Naive thymus-derived CD4-positive, alpha-beta T cell (primary cell): ENCODE data around the gene NTNG1. TPM values are rescaled to one million over a fixed set of nuclear protein-coding genes. Genes with fewer than 3 reads are reported as not detected.
"Not testable (repeated sequence)": the region's sequence is repeated elsewhere in the genome, so short reads cannot be mapped to it uniquely, and the experiment has no call there.

Experiments used
- ATAC-seq: fragments of 150-1000 bp; cut with Tn5 transposase; 2 replicates; pipeline ENCODE4 v1.10.0; 2021; ENCODE audit warnings: mild to moderate bottlenecking, moderate library complexity
- CTCF ChIA-PET: fragments of 350-600 bp; sonication (Branson Sonifier 250); formaldehyde crosslinking; loops from one replicate; lab custom pipeline; 2021; ENCODE audit warnings: antibody characterized with exemption; lab: Charles Lee
- POLR2A ChIA-PET: fragments of 350-600 bp; sonication (Branson Sonifier 250); formaldehyde crosslinking; loops from one replicate; lab custom pipeline; 2021; ENCODE audit warnings: antibody characterized with exemption, inconsistent platforms; lab: Charles Lee
- DNase-seq, 9 donors: peaks; one replicate each; pipeline versions ENCODE4 v3.0.0 to v3.0.0-alpha.2; 2020 to 2022; ENCODE audit warnings: mixed read lengths in 1 of 9
- H3K27ac ChIP-seq: one replicate; pipeline ENCODE4 v1.7.0; 2013; ENCODE audit warnings: mild to moderate bottlenecking, low read depth, low read length, moderate library complexity
- H3K27me3 ChIP-seq, 2 donors: one replicate each; pipeline ENCODE4 v1.7.0; 2013; ENCODE audit warnings: low read length in 2 of 2, mild to moderate bottlenecking in 2 of 2, moderate library complexity in 2 of 2; ENCODE audit not compliant: control insufficient read depth in 2 of 2, insufficient read depth in 2 of 2
- H3K36me3 ChIP-seq, 3 experiments: 1 replicate in 2 of 3; 2 replicates in 1 of 3; pipeline ENCODE4 v1.7.0; 2013; ENCODE audit warnings: low read length in 3 of 3, mild to moderate bottlenecking in 3 of 3, moderate library complexity in 1 of 3; ENCODE audit not compliant: insufficient read depth in 3 of 3, control insufficient read depth in 2 of 3
- H3K4me1 ChIP-seq, 2 donors: one replicate each; pipeline ENCODE4 v1.7.0; 2013; ENCODE audit warnings: low read length in 2 of 2, mild to moderate bottlenecking in 2 of 2, moderate library complexity in 1 of 2; ENCODE audit not compliant: control insufficient read depth in 2 of 2, insufficient read depth in 2 of 2
- H3K4me3 ChIP-seq: 2 replicates; pipeline ENCODE4 v1.7.0; 2013; ENCODE audit warnings: mild to moderate bottlenecking, low read length
- H3K9me3 ChIP-seq, 3 experiments: 1 replicate in 2 of 3; 2 replicates in 1 of 3; pipeline ENCODE4 v1.7.0; 2013; ENCODE audit warnings: low read length in 3 of 3; ENCODE audit not compliant: control insufficient read depth in 2 of 3
- H3K27ac Mint-ChIP-seq, 9 donors: one replicate each; pipeline ENCODE4 v1.8.0; 2020 to 2022; ENCODE audit warnings: mixed read lengths in 9 of 9, mild to moderate bottlenecking in 8 of 9, moderate library complexity in 5 of 9, inconsistent platforms in 2 of 9
- H3K27me3 Mint-ChIP-seq, 5 donors: one replicate each; pipeline ENCODE4 v1.8.0; 2021 to 2022; ENCODE audit warnings: mixed read lengths in 5 of 5, mild to moderate bottlenecking in 1 of 5
- H3K36me3 Mint-ChIP-seq, 5 donors: one replicate each; pipeline ENCODE4 v1.8.0; 2020 to 2022; ENCODE audit warnings: mixed read lengths in 5 of 5, mild to moderate bottlenecking in 3 of 5, inconsistent platforms in 1 of 5
- H3K4me1 Mint-ChIP-seq, 7 donors: one replicate each; pipeline ENCODE4 v1.8.0; 2020 to 2022; ENCODE audit warnings: mixed read lengths in 7 of 7, mild to moderate bottlenecking in 3 of 7, inconsistent platforms in 1 of 7
- H3K4me3 Mint-ChIP-seq, 10 donors: one replicate each; pipeline ENCODE4 v1.8.0; 2020 to 2022; ENCODE audit warnings: mild to moderate bottlenecking in 10 of 10, mixed read lengths in 10 of 10, moderate library complexity in 6 of 10, inconsistent platforms in 2 of 10
- H3K9me3 Mint-ChIP-seq, 11 donors: one replicate each; pipeline ENCODE4 v1.8.0; 2020 to 2022; ENCODE audit warnings: mixed read lengths in 11 of 11, mild to moderate bottlenecking in 4 of 11, inconsistent platforms in 1 of 11, moderate library complexity in 1 of 11
- intact Hi-C, 2 donors: fragments of 100-400 bp; cut with micrococcal nuclease; formaldehyde crosslinking; loops; one replicate each; pipeline ENCODE4 v1.15.1; 2023
- polyA plus RNA-seq, 2 donors: library from polyadenylated mRNA; unstranded; fragments of 300-500 nt; fragmentation: Illumina TruSeq; gene quantifications; one replicate each; pipeline ENCODE4 v1.2.3, GENCODE V29; 2021
- total RNA-seq, 6 experiments: library from RNA in 5 of 6; stranded (reverse) in 5 of 6; gene quantifications; 1 replicate in 5 of 6; 2 replicates in 1 of 6; pipeline ENCODE4 v1.2.3 and lab custom pipeline; 2021 to 2026

Gene NTNG1
- total and polyA plus RNA-seq, 7 experiments from 2014 or later, result not detected

DNA sequence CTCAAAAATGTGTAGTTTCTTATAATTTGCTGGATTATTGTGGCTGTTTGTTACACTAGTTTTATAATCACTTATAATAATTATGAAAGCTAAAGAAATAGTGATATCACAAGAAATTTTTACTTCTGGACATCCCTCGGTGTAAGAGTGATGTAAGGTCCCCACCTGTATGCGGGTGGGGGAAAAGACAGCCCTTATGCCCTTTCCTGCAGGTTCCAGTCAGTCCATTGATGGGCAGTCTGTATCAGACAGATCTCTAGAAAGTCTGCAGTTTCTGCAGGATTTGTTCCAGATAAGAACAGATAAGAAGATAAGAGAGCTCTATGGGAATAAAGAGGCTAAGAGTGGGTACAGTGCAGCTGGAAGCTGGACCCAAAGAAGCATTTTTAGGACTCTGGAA, 89.3 kb downstream of the NTNG1 start:
- Mint-ChIP-seq H3K27me3 (peaks cover 0 to 5% (median 0%) of the 10 kb centered on the region in 5 donors), H3K27ac (no peak overlapping the region), H3K36me3 (no peaks in the 10 kb centered on the region), H3K4me1 (no peaks in the 10 kb centered on the region), H3K4me3 (no peak overlapping the region), H3K9me3 (peaks cover 0 to 8% (median 0%) of the 10 kb centered on the region in 11 donors)
- no peak overlapping the region for H3K27ac ChIP-seq
- DNase-seq (no peak), ATAC-seq (no peak)
- H3K36me3 ChIP-seq, result no peaks in the 10 kb centered on the region
- intact Hi-C loops, result no loop called here
- H3K9me3 ChIP-seq, result no peaks in the 10 kb centered on the region
- POLR2A ChIA-PET, result no interaction called here
- H3K4me3 ChIP-seq, result no peak overlapping the region
- no peaks in the 10 kb centered on the region for H3K4me1 ChIP-seq
- CTCF ChIA-PET, result interaction anchor here (0.6 kb wide), 1 partner anchor 14 kb away, joined by 3 read pairs; no protein-coding TSS in a partner anchor
- H3K27me3 ChIP-seq, result no peaks in the 10 kb centered on the region

- Mint-ChIP-seq H3K27ac (no peak overlapping the region), H3K9me3 (peaks cover 2 to 17% (median 7%) of the 10 kb centered on the region in 11 donors), H3K27me3 (peaks cover 0 to 5% (median 0%) of the 10 kb centered on the region in 5 donors), H3K4me1 (no peaks in the 10 kb centered on the region), H3K36me3 (peaks cover 0 to 6% (median 0%) of the 10 kb centered on the region in 5 donors), H3K4me3 (no peak overlapping the region)
- ATAC-seq (no peak), DNase-seq (no peak)
- Histone ChIP-seq H3K36me3 (no peaks in the 10 kb centered on the region), H3K4me1 (no peaks in the 10 kb centered on the region), H3K27ac (no peak overlapping the region), H3K27me3 (no peaks in the 10 kb centered on the region), H3K9me3 (no peaks in the 10 kb centered on the region), H3K4me3 (no peak overlapping the region)
- POLR2A ChIA-PET, result no interaction called here
- CTCF ChIA-PET, result interaction anchor here (0.6 kb wide), 1 partner anchor 406 kb away, joined by 4 read pairs; no protein-coding TSS in a partner anchor
- intact Hi-C loops, result no loop called here
Measured at GRCh38 chr1:107231291-107231690, 90.5 kb downstream of the NTNG1 start.

- CTCF ChIA-PET, result no interaction called here
- intact Hi-C loops, result no loop called here
Measured at GRCh38 chr1:107232426-107232825, 91.6 kb downstream of the NTNG1 start.

GRCh38 chr1:107236760-107237159, 95.9 kb downstream of the NTNG1 start:
- intact Hi-C loops, H3K4me1 ChIP-seq, ATAC-seq, H3K27ac Mint-ChIP-seq, H3K27ac ChIP-seq, H3K36me3 ChIP-seq, CTCF ChIA-PET, POLR2A ChIA-PET, H3K4me3 Mint-ChIP-seq, H3K4me3 ChIP-seq, H3K27me3 Mint-ChIP-seq, DNase-seq, H3K9me3 ChIP-seq, H3K27me3 ChIP-seq, H3K36me3 Mint-ChIP-seq, H3K4me1 Mint-ChIP-seq: not testable (repeated sequence)
- peaks cover 10 to 38% (median 17%) of the 10 kb centered on the region in 11 donors for H3K9me3 Mint-ChIP-seq

More at GRCh38 chr1:107232426-107232825, 91.6 kb downstream of the NTNG1 start:
- DNase-seq, result no peak
- Histone ChIP-seq H3K27me3 (no peaks in the 10 kb centered on the region), H3K9me3 (no peaks in the 10 kb centered on the region), H3K4me3 (no peak overlapping the region), H3K36me3 (no peaks in the 10 kb centered on the region), H3K27ac (no peak overlapping the region), H3K4me1 (no peaks in the 10 kb centered on the region)
- peaks cover 0 to 4% (median 0%) of the 10 kb centered on the region in 5 donors for H3K27me3 Mint-ChIP-seq
- H3K4me3 Mint-ChIP-seq, result no peak overlapping the region
- H3K36me3 Mint-ChIP-seq, result peaks cover 0 to 6% (median 5%) of the 10 kb centered on the region in 5 donors
- H3K9me3 Mint-ChIP-seq, result peaks cover 4 to 27% (median 14%) of the 10 kb centered on the region in 11 donors
- no peak overlapping the region for H3K27ac Mint-ChIP-seq
- ATAC-seq, result no peak
- POLR2A ChIA-PET, result no interaction called here
- H3K4me1 Mint-ChIP-seq, result no peaks in the 10 kb centered on the region

- intact Hi-C loops, result no loop called here
- Histone ChIP-seq H3K9me3 (no peaks in the 10 kb centered on the region), H3K27ac (no peak overlapping the region), H3K4me1 (no peaks in the 10 kb centered on the region), H3K36me3 (no peaks in the 10 kb centered on the region), H3K27me3 (no peaks in the 10 kb centered on the region), H3K4me3 (no peak overlapping the region)
- H3K27me3 Mint-ChIP-seq, result peaks cover 0 to 16% (median 8%) of the 10 kb centered on the region in 5 donors
- no peak overlapping the region for H3K27ac Mint-ChIP-seq
- no peak for ATAC-seq
- CTCF ChIA-PET, result no interaction called here
- H3K9me3 Mint-ChIP-seq, result peaks cover 0 to 13% (median 2%) of the 10 kb centered on the region in 11 donors
- no peaks in the 10 kb centered on the region for H3K36me3 Mint-ChIP-seq
- H3K4me1 Mint-ChIP-seq, result no peaks in the 10 kb centered on the region
- DNase-seq, result no peak
- H3K4me3 Mint-ChIP-seq, result no peak overlapping the region
- POLR2A ChIA-PET, result no interaction called here
Measured at GRCh38 chr1:107243461-107243860, 102.6 kb downstream of the NTNG1 start.

GRCh38 chr1:107244709-107245500, 104.1 kb downstream of the NTNG1 start:
- H3K27ac ChIP-seq, result no peak overlapping the region
- no peaks in the 10 kb centered on the region for H3K9me3 ChIP-seq
- Mint-ChIP-seq H3K27ac (no peak overlapping the region), H3K4me3 (no peak overlapping the region), H3K36me3 (no peaks in the 10 kb centered on the region), H3K4me1 (peaks cover 0 to 3% (median 0%) of the 10 kb centered on the region in 7 donors), H3K27me3 (peaks cover 0 to 11% (median 8%) of the 10 kb centered on the region in 5 donors), H3K9me3 (peaks cover 0 to 6% (median 0%) of the 10 kb centered on the region in 11 donors)
- no peaks in the 10 kb centered on the region for H3K27me3 ChIP-seq
- ChIA-PET CTCF (no interaction called here), POLR2A (no interaction called here)
- ATAC-seq (no peak), DNase-seq (no peak)
- no peak overlapping the region for H3K4me3 ChIP-seq
- no peaks in the 10 kb centered on the region for H3K36me3 ChIP-seq
- intact Hi-C loops, result no loop called here
- H3K4me1 ChIP-seq, result no peaks in the 10 kb centered on the region
